ENCODE data around the gene AGTR1.

GRCh38 chr3:148735597-148735996, 37.9 kb downstream of the AGTR1 start:
- TF ChIP-seq CTCF (conservative IDR thresholded peaks at IDR 0.05) (no peak), ZFX (IDR thresholded peaks at IDR 0.05) (no peak)

Measured in C4-2B (cell line).